GM23248 (cell line): Measurements from ENCODE around the gene CCDC141. TPM values are rescaled to one million over a fixed set of nuclear protein-coding genes. Genes with fewer than 3 reads are reported as not detected.

ENCODE experiments used
- DNase-seq: peaks from one replicate; pipeline ENCODE4 v3.0.0-alpha.2; 2015
- H2AFZ ChIP-seq: fragments of 200-600 bp; sonication (generic); 2 replicates; pipeline ENCODE4 v1.6.1; 2016; ENCODE audit warnings: antibody characterized with exemption
- H3F3A ChIP-seq: fragments of 200-600 bp; sonication (generic); 2 replicates; pipeline ENCODE4 v1.6.1; 2016; ENCODE audit warnings: mild to moderate bottlenecking, antibody characterized with exemption, mixed run types; ENCODE audit not compliant: insufficient read depth
- H3K27ac ChIP-seq: fragments of 200-600 bp; sonication (generic); 2 replicates; pipeline ENCODE4 v1.5.1; 2016; ENCODE audit warnings: mild to moderate bottlenecking
- H3K27me3 ChIP-seq: fragments of 200-600 bp; sonication (generic); replicated peaks from 2 replicates; pipeline ENCODE4 v1.6.1; 2016; ENCODE audit warnings: mild to moderate bottlenecking; ENCODE audit not compliant: insufficient read depth
- H3K36me3 ChIP-seq: fragments of 200-600 bp; sonication (generic); 2 replicates; pipeline ENCODE4 v1.6.1; 2016; ENCODE audit warnings: low read depth, mild to moderate bottlenecking
- H3K4me1 ChIP-seq: fragments of 200-600 bp; sonication (generic); 2 replicates; pipeline ENCODE4 v1.6.1; 2016; ENCODE audit warnings: mild to moderate bottlenecking; ENCODE audit not compliant: insufficient read depth
- H3K4me2 ChIP-seq: fragments of 200-600 bp; sonication (generic); one replicate; pipeline ENCODE4 v1.6.1; 2016; ENCODE audit warnings: mild to moderate bottlenecking; ENCODE audit not compliant: unreplicated experiment
- H3K4me3 ChIP-seq: fragments of 200-600 bp; sonication (generic); 2 replicates; pipeline ENCODE4 v1.5.1; 2016; ENCODE audit warnings: mild to moderate bottlenecking
- H3K79me2 ChIP-seq: fragments of 200-600 bp; sonication (generic); 2 replicates; pipeline ENCODE4 v1.6.1; 2016; ENCODE audit warnings: mild to moderate bottlenecking; ENCODE audit not compliant: insufficient read depth
- H3K9ac ChIP-seq: fragments of 200-600 bp; sonication (generic); 2 replicates; pipeline ENCODE4 v1.6.1; 2016; ENCODE audit warnings: mild to moderate bottlenecking
- H3K9me2 ChIP-seq: fragments of 200-600 bp; sonication (generic); 2 replicates; pipeline ENCODE4 v1.6.1; 2016; ENCODE audit warnings: mixed run types, mild to moderate bottlenecking, moderate library complexity; ENCODE audit not compliant: insufficient read depth
- H3K9me3 ChIP-seq: fragments of 200-600 bp; sonication (generic); one replicate; pipeline ENCODE4 v1.6.1; 2017; ENCODE audit warnings: low read depth
- H4K20me1 ChIP-seq: fragments of 200-600 bp; sonication (generic); 2 replicates; pipeline ENCODE4 v1.6.0; 2016; ENCODE audit not compliant: insufficient read depth
- EZH2 ChIP-seq: fragments of 200-600 bp; sonication (generic); IDR thresholded peaks from 2 replicates; pipeline ENCODE4 v1.6.1; 2018; ENCODE audit warnings: antibody characterized with exemption, mild to moderate bottlenecking; ENCODE audit not compliant: insufficient read depth, poor library complexity, severe bottlenecking
- EZH2phosphoT487 ChIP-seq: fragments of 200-600 bp; sonication (generic); IDR thresholded peaks from 2 replicates; pipeline ENCODE4 v1.6.1; 2018; ENCODE audit warnings: antibody characterized with exemption, moderate library complexity, mild to moderate bottlenecking, low read depth; ENCODE audit not compliant: insufficient read depth
- WGBS, 2 experiments: methylation state at CpG; one replicate each; pipeline ENCODE4 v1.1.6; 2015 to 2017; ENCODE audit warnings: low lambda C conversion rate in 2 of 2, low coverage in 1 of 2; ENCODE audit errors: missing lambda C conversion rate in 2 of 2; 5-methylcytosine and 5-hydroxymethylcytosine counted together
- in situ Hi-C: fragments of 300-500 bp; cut with MboI; formaldehyde crosslinking; loops from 2 replicates; pipeline ENCODE4 v1.15.0; 2020
- polyA plus RNA-seq: library from polyadenylated mRNA; unstranded; fragments of >200 nt; fragmentation: Nextera tagmentation; extraction: Ambion mirVana; gene quantifications from 2 replicates; pipeline ENCODE4 v1.2.1, GENCODE V29; 2016
- total RNA-seq: library from RNA; depleted of rRNA; stranded (reverse); fragments of >200 nt; shearing (Covaris generic); gene quantifications from 2 replicates; pipeline ENCODE4 v1.2.3, GENCODE V29; 2014

The CCDC141 gene
- total and polyA plus RNA-seq, 2 experiments from 2014 or later, result not detected

GRCh38 chr2:178829299-178829960 is 220.5 kb downstream of the CCDC141 start:
- Histone ChIP-seq H3K36me3 (no peaks in the 10 kb centered on the region), H3K79me2 (no peaks in the 10 kb centered on the region), H4K20me1 (no peaks in the 10 kb centered on the region), H3K27ac (no peak overlapping the region), H3K4me2 (no peak overlapping the region), H3K27me3 (no peaks in the 10 kb centered on the region), H3K9me2 (no peaks in the 10 kb centered on the region), H3K4me1 (peaks cover 6% of the 10 kb centered on the region), H3K4me3 (no peak overlapping the region), H3K9me3 (no peaks in the 10 kb centered on the region), H2AFZ (no peak overlapping the region), H3F3A (no peaks in the 10 kb centered on the region), H3K9ac (no peak overlapping the region)
- WGBS, 2 experiments, result 57 to 67% methylated on average over 3 of the region's 3 CpGs
- TF ChIP-seq EZH2phosphoT487, result no peak
- no peak for TF ChIP-seq EZH2
- in situ Hi-C loops, result no loop called here
- DNase-seq, result peak; percentile 10

- Histone ChIP-seq H3K4me3 (no peak overlapping the region), H3K9me3 (no peaks in the 10 kb centered on the region), H3K27ac (no peak overlapping the region), H3K79me2 (no peaks in the 10 kb centered on the region), H3K9me2 (no peaks in the 10 kb centered on the region), H3K27me3 (no peaks in the 10 kb centered on the region), H2AFZ (no peak overlapping the region), H3K9ac (no peak overlapping the region), H3K4me2 (no peak overlapping the region), H3K36me3 (no peaks in the 10 kb centered on the region), H3K4me1 (peaks cover 6% of the 10 kb centered on the region), H4K20me1 (no peaks in the 10 kb centered on the region), H3F3A (no peaks in the 10 kb centered on the region)
- no peak for DNase-seq
- in situ Hi-C loops, result no loop called here
- WGBS, 2 experiments, result 84% methylated on average over 4 of the region's 4 CpGs
- TF ChIP-seq EZH2phosphoT487 (no peak), EZH2 (no peak)
Observed at GRCh38 chr2:178828486-178828881, 221.5 kb downstream of the CCDC141 start.

- H3K36me3 ChIP-seq, result no peaks in the 10 kb centered on the region
- DNase-seq, result no peak
- no peaks in the 10 kb centered on the region for H3K79me2 ChIP-seq
- 69 to 75% methylated on average over 9 of the region's 9 CpGs for WGBS, 2 experiments
- no peaks in the 10 kb centered on the region for H3K9me2 ChIP-seq
- H4K20me1 ChIP-seq, result no peaks in the 10 kb centered on the region
- in situ Hi-C loops, result no loop called here
- H2AFZ ChIP-seq, result no peak overlapping the region
- H3K9ac ChIP-seq, result no peak overlapping the region
- H3K4me3 ChIP-seq, result no peak overlapping the region
- H3K4me1 ChIP-seq, result peaks cover 6% of the 10 kb centered on the region
- H3K9me3 ChIP-seq, result no peaks in the 10 kb centered on the region
- H3K27me3 ChIP-seq, result no peaks in the 10 kb centered on the region
- no peak overlapping the region for H3K4me2 ChIP-seq
- no peak overlapping the region for H3K27ac ChIP-seq
- H3F3A ChIP-seq, result no peaks in the 10 kb centered on the region
- TF ChIP-seq EZH2phosphoT487 (no peak), EZH2 (no peak)
Observed at GRCh38 chr2:178827739-178828485, 222.0 kb downstream of the CCDC141 start.

- Histone ChIP-seq H3K4me3 (no peak overlapping the region), H3K9me3 (no peaks in the 10 kb centered on the region), H3K79me2 (no peaks in the 10 kb centered on the region), H3K9me2 (no peaks in the 10 kb centered on the region), H3K4me1 (peaks cover 6% of the 10 kb centered on the region), H3K27ac (no peak overlapping the region), H2AFZ (no peak overlapping the region), H4K20me1 (no peaks in the 10 kb centered on the region), H3K27me3 (no peaks in the 10 kb centered on the region), H3K9ac (no peak overlapping the region), H3K36me3 (no peaks in the 10 kb centered on the region), H3F3A (no peaks in the 10 kb centered on the region), H3K4me2 (no peak overlapping the region)
- TF ChIP-seq EZH2 (no peak), EZH2phosphoT487 (no peak)
- DNase-seq, result no peak
- WGBS, 2 experiments, result 24 to 39% methylated on average over 1 of the region's 1 CpG
- in situ Hi-C loops, result no loop called here
Observed at GRCh38 chr2:178827111-178827510, 222.8 kb downstream of the CCDC141 start.

- in situ Hi-C loops, result no loop called here
- Histone ChIP-seq H3K27me3 (no peaks in the 10 kb centered on the region), H3F3A (no peaks in the 10 kb centered on the region), H3K9ac (no peak overlapping the region), H3K4me3 (no peak overlapping the region), H3K36me3 (no peaks in the 10 kb centered on the region), H2AFZ (no peak overlapping the region), H3K27ac (no peak overlapping the region), H3K9me2 (no peaks in the 10 kb centered on the region), H4K20me1 (no peaks in the 10 kb centered on the region), H3K9me3 (no peaks in the 10 kb centered on the region), H3K4me1 (peaks cover 7% of the 10 kb centered on the region), H3K79me2 (no peaks in the 10 kb centered on the region), H3K4me2 (no peak overlapping the region)
- WGBS, 2 experiments, result 55 to 63% methylated on average over 1 of the region's 1 CpG
- DNase-seq, result peak; percentile 78
- no peak for TF ChIP-seq EZH2
Observed at GRCh38 chr2:178825183-178825582, 224.8 kb downstream of the CCDC141 start.
